Testis (tissue), 2 donors: ENCODE data around the gene THRB.

Source experiments
- CTCF ChIP-seq, 3 experiments: fragments of 450-650 bp in 2 of 3; fragments of 200-600 bp in 1 of 3; sonication (generic) in 1 of 3; IDR thresholded peaks; one replicate each; pipeline ENCODE4 v1.5.1; 2016 to 2019; ENCODE audit warnings: antibody characterized with exemption in 3 of 3, mild to moderate bottlenecking in 2 of 3, moderate library complexity in 1 of 3
- POLR2A ChIP-seq: fragments of 450-650 bp; IDR thresholded peaks from one replicate; pipeline ENCODE4 v1.6.1; 2017; ENCODE audit warnings: antibody characterized with exemption, mild to moderate bottlenecking, moderate library complexity

- no peak for TF ChIP-seq CTCF (IDR thresholded peaks at IDR 0.05)
- no peak for TF ChIP-seq POLR2A
Observed at GRCh38 chr3:24142127-24142526, 352.5 kb downstream of the THRB start.
